Trophoblast cell (in vitro differentiated cells and primary cell): Measurements from ENCODE around the gene CCDC142.

Experiments used
- DNase-seq, 2 donors: peaks; one replicate each; pipeline ENCODE4 v3.0.0-alpha.2; 2016
- H2AFZ ChIP-seq: 2 replicates; pipeline ENCODE4 v1.6.1; 2013; ENCODE audit warnings: low read length, moderate library complexity, mild to moderate bottlenecking; ENCODE audit not compliant: insufficient read depth, poor library complexity
- H2AK5ac ChIP-seq: 2 replicates; pipeline ENCODE4 v1.6.1; 2013; ENCODE audit warnings: mild to moderate bottlenecking, low read length
- H2BK120ac ChIP-seq: 2 replicates; pipeline ENCODE4 v1.6.1; 2013; ENCODE audit warnings: low read length, mild to moderate bottlenecking, moderate library complexity; ENCODE audit not compliant: insufficient read depth, poor library complexity
- H2BK12ac ChIP-seq: 2 replicates; pipeline ENCODE4 v1.6.1; 2013; ENCODE audit warnings: mild to moderate bottlenecking, low read length, moderate library complexity
- H2BK5ac ChIP-seq: 2 replicates; pipeline ENCODE4 v1.6.1; 2013; ENCODE audit warnings: low read length, low read depth, moderate library complexity, mild to moderate bottlenecking; ENCODE audit not compliant: poor library complexity
- H3K14ac ChIP-seq: 2 replicates; pipeline ENCODE4 v1.6.1; 2013; ENCODE audit warnings: mild to moderate bottlenecking, low read length
- H3K18ac ChIP-seq: 2 replicates; pipeline ENCODE4 v1.6.1; 2013; ENCODE audit warnings: mild to moderate bottlenecking, low read length
- H3K23ac ChIP-seq: 2 replicates; pipeline ENCODE4 v1.6.1; 2013; ENCODE audit warnings: low read length
- H3K27ac ChIP-seq: 2 replicates; pipeline ENCODE4 v1.5.1; 2013; ENCODE audit warnings: low read depth, mild to moderate bottlenecking, inconsistent platforms, low read length, moderate library complexity
- H3K27me3 ChIP-seq: 2 replicates; pipeline ENCODE4 v1.6.1; 2013; ENCODE audit warnings: inconsistent platforms, mild to moderate bottlenecking, low read length, moderate library complexity; ENCODE audit not compliant: insufficient read depth
- H3K36me3 ChIP-seq, 2 experiments: 1 replicate in 1 of 2; 2 replicates in 1 of 2; pipeline ENCODE4 v1.6.1; 2013; ENCODE audit warnings: low read length in 2 of 2, mild to moderate bottlenecking in 2 of 2, moderate library complexity in 1 of 2; ENCODE audit not compliant: insufficient read depth in 2 of 2, control insufficient read depth in 1 of 2
- H3K4ac ChIP-seq: 2 replicates; pipeline ENCODE4 v1.6.1; 2013; ENCODE audit warnings: low read depth, mild to moderate bottlenecking, low read length, moderate library complexity
- H3K4me1 ChIP-seq, 2 experiments: 1 replicate in 1 of 2; 2 replicates in 1 of 2; pipeline ENCODE4 v1.6.1; 2013; ENCODE audit warnings: low read length in 2 of 2, mild to moderate bottlenecking in 2 of 2, moderate library complexity in 1 of 2; ENCODE audit not compliant: insufficient read depth in 2 of 2, control insufficient read depth in 1 of 2
- H3K4me2 ChIP-seq: 2 replicates; pipeline ENCODE4 v1.6.1; 2013; ENCODE audit warnings: inconsistent platforms, mild to moderate bottlenecking, low read length, moderate library complexity
- H3K4me3 ChIP-seq: 2 replicates; pipeline ENCODE4 v1.5.1; 2013; ENCODE audit warnings: mild to moderate bottlenecking, low read depth, low read length, inconsistent platforms
- H3K79me1 ChIP-seq: one replicate; pipeline ENCODE4 v1.6.1; 2013; ENCODE audit warnings: low read length
- H3K79me2 ChIP-seq: 2 replicates; pipeline ENCODE4 v1.6.1; 2013; ENCODE audit warnings: low read length, mild to moderate bottlenecking; ENCODE audit not compliant: control insufficient read depth, insufficient read depth, poor library complexity
- H3K9ac ChIP-seq: 2 replicates; pipeline ENCODE4 v1.6.1; 2013; ENCODE audit warnings: mild to moderate bottlenecking, low read length
- H3K9me3 ChIP-seq: 2 replicates; pipeline ENCODE4 v1.6.1; 2013; ENCODE audit warnings: low read depth, mild to moderate bottlenecking, control low read depth, inconsistent platforms, low read length; ENCODE audit not compliant: insufficient read depth
- H4K12ac ChIP-seq: 2 replicates; pipeline ENCODE4 v1.6.1; 2013; ENCODE audit warnings: low read depth, mild to moderate bottlenecking, low read length, moderate library complexity
- H4K8ac ChIP-seq: 2 replicates; pipeline ENCODE4 v1.6.1; 2013; ENCODE audit warnings: low read depth, mild to moderate bottlenecking, low read length, moderate library complexity
- H4K91ac ChIP-seq: one replicate; pipeline ENCODE4 v1.6.1; 2013; ENCODE audit warnings: low read depth, mild to moderate bottlenecking, low read length, moderate library complexity
- WGBS: extraction: QIAGEN DNeasy Blood & Tissue Kit; methylation state at CpG from one replicate; pipeline ENCODE4 v1.1.7; 2013; ENCODE audit warnings: missing lambda C conversion rate; ENCODE audit not compliant: insufficient read length, insufficient coverage; ENCODE audit errors: extremely low coverage; 5-methylcytosine and 5-hydroxymethylcytosine counted together

CCDC142 gene

DNA sequence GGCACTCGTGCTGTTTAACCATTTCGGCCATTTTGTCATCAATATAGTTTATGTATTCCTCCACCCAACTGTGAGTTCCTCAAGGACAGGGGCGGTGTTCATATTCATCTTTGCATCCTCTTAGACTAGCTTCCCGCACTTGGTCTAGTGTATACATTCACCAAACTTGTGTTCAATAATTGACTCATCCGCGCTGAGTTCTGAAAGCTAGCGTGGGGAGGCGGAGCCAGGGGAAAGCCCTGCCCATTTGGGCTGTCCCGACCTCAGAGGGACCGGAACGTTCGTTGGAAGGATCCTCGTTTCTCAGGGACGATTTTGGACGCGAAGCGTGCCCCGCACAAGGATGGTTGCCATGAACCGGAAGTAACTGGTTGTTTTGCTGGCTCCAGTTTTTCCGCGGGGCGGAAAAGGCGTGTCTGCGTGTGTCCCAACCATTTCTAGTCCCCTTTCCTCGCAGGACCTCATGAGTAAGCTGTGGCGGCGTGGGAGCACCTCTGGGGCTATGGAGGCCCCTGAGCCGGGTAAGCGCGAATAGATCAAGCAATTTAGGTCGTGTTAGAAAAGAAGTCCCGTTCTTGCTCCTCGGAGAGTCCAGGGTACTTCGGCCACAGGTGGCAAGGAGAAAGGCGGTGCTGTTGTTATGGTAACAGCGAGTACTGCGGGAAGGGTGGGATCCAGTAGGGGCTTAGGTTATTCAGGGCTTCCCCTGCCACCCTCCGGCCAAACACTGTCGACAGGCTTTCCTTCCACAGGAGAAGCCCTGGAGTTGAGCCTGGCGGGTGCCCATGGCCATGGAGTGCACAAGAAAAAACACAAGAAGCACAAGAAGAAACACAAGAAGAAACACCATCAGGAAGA is 27.9 kb downstream of the CCDC142 start, which contains the start of gene INO80B:
INO80B (plus strand) TSS at position 434 of the 858 bp plus-strand sequence; CDS start at position 464, 30 bp downstream.
- H3K4ac ChIP-seq = peak within 1 kb of the TSS; percentile 24
- no peaks in the 10 kb centered on the region for H3K9me3 ChIP-seq
- H3K4me1 ChIP-seq = peaks cover 7 to 13% of the 10 kb centered on the region in 2 experiments
- peaks cover under 1 to 6% of the 10 kb centered on the region in 2 experiments for H3K36me3 ChIP-seq
- H2AFZ ChIP-seq = peak within 1 kb of the TSS; percentile 4
- H2BK12ac ChIP-seq = no peak within 1 kb of the TSS
- H2BK5ac ChIP-seq = no peak within 1 kb of the TSS
- no peak within 1 kb of the TSS for H3K18ac ChIP-seq
- peak within 1 kb of the TSS; percentile 28 for H4K12ac ChIP-seq
- peak within 1 kb of the TSS; percentile 73 for H3K4me3 ChIP-seq
- peak within 1 kb of the TSS; percentile 18 for H2BK120ac ChIP-seq
- H3K23ac ChIP-seq = no peak within 1 kb of the TSS
- H3K4me2 ChIP-seq = peak within 1 kb of the TSS; percentile 89
- peak; percentile 95 to 100 for DNase-seq
- H4K8ac ChIP-seq = peak within 1 kb of the TSS; percentile 58
- H4K91ac ChIP-seq = no peak within 1 kb of the TSS
- H3K9ac ChIP-seq = peak within 1 kb of the TSS; percentile 74
- peak within 1 kb of the TSS; percentile 11 for H2AK5ac ChIP-seq
- H3K79me1 ChIP-seq = peaks cover 13% of the 10 kb centered on the region
- no peaks in the 10 kb centered on the region for H3K27me3 ChIP-seq
- H3K14ac ChIP-seq = peak within 1 kb of the TSS; percentile 12
- peaks cover 10% of the 10 kb centered on the region for H3K79me2 ChIP-seq
- H3K27ac ChIP-seq = no peak within 1 kb of the TSS
- no CpG with 5 or more reads among the region's 40 CpGs for whole genome bisulfite sequencing

GRCh38 chr2:74450570-74451190 is 32.1 kb downstream of the CCDC142 start:
- Histone ChIP-seq H4K8ac (no peak overlapping the region), H3K14ac (no peak overlapping the region), H3K9me3 (no peaks in the 10 kb centered on the region), H3K23ac (no peak overlapping the region), H3K18ac (no peak overlapping the region), H3K4me2 (no peak overlapping the region), H2AK5ac (no peak overlapping the region), H3K9ac (no peak overlapping the region), H3K79me2 (no peaks in the 10 kb centered on the region), H3K4me3 (no peak overlapping the region), H4K91ac (no peak overlapping the region), H3K36me3 (no peaks in the 10 kb centered on the region), H2BK120ac (no peak overlapping the region), H2AFZ (no peak overlapping the region), H3K27me3 (no peaks in the 10 kb centered on the region), H3K4ac (no peak overlapping the region), H4K12ac (no peak overlapping the region), H3K27ac (peak overlapping the region; percentile 39), H3K79me1 (no peaks in the 10 kb centered on the region), H3K4me1 (peaks cover 4 to 5% of the 10 kb centered on the region in 2 experiments), H2BK5ac (no peak overlapping the region), H2BK12ac (no peak overlapping the region)
- no CpG with 5 or more reads among the region's 3 CpGs for WGBS
- DNase-seq = peak; percentile 56 to 92

GRCh38 chr2:74448771-74449170 is 34.0 kb downstream of the CCDC142 start:
- H2AK5ac ChIP-seq = no peak overlapping the region
- no peak overlapping the region for H3K14ac ChIP-seq
- H4K12ac ChIP-seq = no peak overlapping the region
- no CpG with 5 or more reads among the region's 2 CpGs for WGBS
- H2BK5ac ChIP-seq = no peak overlapping the region
- no peak overlapping the region for H3K23ac ChIP-seq
- no peak overlapping the region for H3K18ac ChIP-seq
- DNase-seq = no peak
- H4K91ac ChIP-seq = no peak overlapping the region
- H2BK12ac ChIP-seq = no peak overlapping the region
- no peak overlapping the region for H3K4ac ChIP-seq
- no peaks in the 10 kb centered on the region for H3K79me2 ChIP-seq
- no peaks in the 10 kb centered on the region for H3K27me3 ChIP-seq
- no peak overlapping the region for H4K8ac ChIP-seq
- H3K9me3 ChIP-seq = no peaks in the 10 kb centered on the region
- no peak overlapping the region for H3K9ac ChIP-seq
- no peak overlapping the region for H3K27ac ChIP-seq
- no peaks in the 10 kb centered on the region for H3K79me1 ChIP-seq
- H3K4me3 ChIP-seq = no peak overlapping the region
- H3K4me1 ChIP-seq = no peaks in the 10 kb centered on the region
- H3K36me3 ChIP-seq = no peaks in the 10 kb centered on the region
- H2BK120ac ChIP-seq = no peak overlapping the region
- no peak overlapping the region for H2AFZ ChIP-seq
- no peak overlapping the region for H3K4me2 ChIP-seq

DNA sequence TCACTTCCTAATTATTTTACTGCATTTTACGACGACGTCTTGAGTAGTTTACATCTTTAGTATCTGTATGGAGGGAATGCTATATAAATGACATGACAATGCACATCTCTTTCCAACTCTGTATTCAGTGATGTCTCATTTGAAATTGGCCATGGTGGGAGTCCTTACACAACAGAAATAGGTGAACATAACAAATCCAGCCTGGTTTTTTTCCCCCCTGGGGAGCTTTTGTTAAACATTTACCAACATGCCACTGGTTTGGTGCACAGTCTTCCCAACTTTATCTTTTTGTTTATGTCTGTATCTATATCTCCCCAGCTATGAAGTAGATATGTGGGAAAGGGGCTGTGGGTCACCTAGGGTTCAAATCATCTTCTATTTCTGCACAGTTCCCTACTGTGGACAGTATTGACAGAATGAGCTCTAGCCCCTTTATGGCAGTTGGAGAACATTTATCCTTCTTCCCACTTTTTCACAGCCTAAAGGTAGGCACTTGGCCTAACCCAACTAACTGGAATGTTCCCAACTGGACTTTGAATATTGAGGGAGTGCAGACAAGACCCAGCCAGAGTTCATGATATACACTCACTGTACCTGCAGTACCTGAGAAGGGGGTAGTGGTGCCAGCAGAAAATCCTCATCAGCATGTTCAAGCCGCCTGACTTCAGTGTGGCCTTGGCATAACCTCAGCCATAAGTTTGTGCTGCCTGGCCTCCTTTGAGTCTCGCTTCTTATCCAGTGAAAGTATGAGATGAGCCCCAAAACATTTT is 35.4 kb downstream of the CCDC142 start:
- Histone ChIP-seq H2BK120ac (no peak overlapping the region), H3K27me3 (no peaks in the 10 kb centered on the region), H2BK5ac (no peak overlapping the region), H4K8ac (no peak overlapping the region), H3K14ac (no peak overlapping the region), H4K91ac (no peak overlapping the region), H2AK5ac (no peak overlapping the region), H3K27ac (no peak overlapping the region), H4K12ac (no peak overlapping the region), H3K9me3 (no peaks in the 10 kb centered on the region), H3K18ac (no peak overlapping the region), H3K79me1 (no peaks in the 10 kb centered on the region), H2BK12ac (no peak overlapping the region), H3K23ac (no peak overlapping the region), H3K4me2 (no peak overlapping the region), H3K4ac (no peak overlapping the region), H3K79me2 (no peaks in the 10 kb centered on the region), H3K4me1 (peaks cover 0 to 1% of the 10 kb centered on the region in 2 experiments), H3K4me3 (no peak overlapping the region), H3K36me3 (no peaks in the 10 kb centered on the region), H2AFZ (no peak overlapping the region), H3K9ac (no peak overlapping the region)
- DNase-seq = no peak
- WGBS = no CpG with 5 or more reads among the region's 5 CpGs
